PC-3 (cell line): ENCODE results near the gene FOXJ3. TPM values are rescaled to one million over a fixed set of nuclear protein-coding genes. Genes with fewer than 3 reads are reported as not detected.

Experiments used
- ATAC-seq: fragments of 200-7000 bp; cut with Tn5 transposase; 2 replicates; pipeline ENCODE4 v1.9.1; 2020; ENCODE audit warnings: mild to moderate bottlenecking, moderate library complexity
- BruUV-seq: library from RNA; stranded (reverse); fragments of 400-500 nt; replicated peaks from 2 replicates; lab custom pipeline; 2021; lab: Mats Ljungman, UMichigan
- CTCF ChIA-PET: fragments of 300-600 bp; sonication (Branson Sonifier 250); formaldehyde crosslinking; loops from one replicate; lab custom pipeline; 2022; ENCODE audit warnings: antibody characterized with exemption; lab: Charles Lee
- POLR2A ChIA-PET: fragments of 300-600 bp; sonication (Branson Sonifier 250); formaldehyde crosslinking; loops from one replicate; lab custom pipeline; 2022; ENCODE audit warnings: antibody characterized with exemption; ENCODE audit not compliant: unreplicated experiment; lab: Charles Lee
- DNase-seq: peaks from one replicate; pipeline ENCODE4 v3.0.0-alpha.2; 2015
- H2AFZ ChIP-seq: fragments of 300-600 bp; sonication (generic); 2 replicates; pipeline ENCODE4 v1.6.0; 2016; ENCODE audit warnings: antibody characterized with exemption, low read length
- H3F3A ChIP-seq: fragments of 300-600 bp; sonication (generic); one replicate; pipeline ENCODE4 v1.6.0; 2017; ENCODE audit warnings: antibody characterized with exemption, low read length, control low read depth, mild to moderate bottlenecking; ENCODE audit not compliant: unreplicated experiment
- H3K27ac ChIP-seq: fragments of 300-600 bp; sonication (generic); 2 replicates; pipeline ENCODE4 v1.5.1; 2016; ENCODE audit warnings: mild to moderate bottlenecking, low read length
- H3K27me3 ChIP-seq: fragments of 300-600 bp; sonication (generic); 2 replicates; pipeline ENCODE4 v1.6.1; 2016; ENCODE audit warnings: low read length, mixed read lengths
- H3K36me3 ChIP-seq: fragments of 300-600 bp; sonication (generic); 2 replicates; pipeline ENCODE4 v1.6.1; 2016; ENCODE audit warnings: low read depth, mixed run types, low read length, mixed read lengths
- H3K4me1 ChIP-seq: fragments of 300-600 bp; sonication (generic); 2 replicates; pipeline ENCODE4 v1.5.1; 2016; ENCODE audit warnings: low read length; ENCODE audit not compliant: insufficient read depth
- H3K4me2 ChIP-seq: fragments of 300-600 bp; sonication (generic); 2 replicates; pipeline ENCODE4 v1.6.0; 2016; ENCODE audit warnings: low read length
- H3K4me3 ChIP-seq: fragments of 300-600 bp; sonication (generic); 2 replicates; pipeline ENCODE4 v1.5.1; 2016; ENCODE audit warnings: mild to moderate bottlenecking, low read length, mixed read lengths
- H3K79me2 ChIP-seq: fragments of 300-600 bp; sonication (generic); 2 replicates; pipeline ENCODE4 v1.6.1; 2017; ENCODE audit warnings: low read length, mixed read lengths
- H3K9ac ChIP-seq: fragments of 300-600 bp; sonication (generic); 2 replicates; pipeline ENCODE4 v1.6.0; 2016; ENCODE audit warnings: mild to moderate bottlenecking, low read length
- H3K9me2 ChIP-seq: fragments of 300-600 bp; sonication (generic); replicated peaks from 2 replicates; pipeline ENCODE4 v1.6.1; 2016; ENCODE audit warnings: mixed run types, low read length, mixed read lengths
- H3K9me3 ChIP-seq: fragments of 300-600 bp; sonication (generic); 2 replicates; pipeline ENCODE4 v1.6.1; 2016; ENCODE audit warnings: low read length, mixed read lengths
- H4K20me1 ChIP-seq: fragments of 300-600 bp; sonication (generic); 2 replicates; pipeline ENCODE4 v1.6.1; 2016; ENCODE audit warnings: low read length, mixed read lengths
- CTCF ChIP-seq: fragments of 300-600 bp; sonication (generic); conservative IDR thresholded peaks from 2 replicates; pipeline ENCODE4 v1.5.1; 2017; ENCODE audit warnings: antibody characterized with exemption, low read depth, mild to moderate bottlenecking, low read length
- EZH2 ChIP-seq: fragments of 300-600 bp; sonication (generic); IDR thresholded peaks from one replicate; pipeline ENCODE4 v1.6.1; 2017; ENCODE audit warnings: antibody characterized with exemption, mild to moderate bottlenecking, low read length; ENCODE audit not compliant: unreplicated experiment
- EZH2phosphoT487 ChIP-seq: fragments of 300-600 bp; sonication (generic); IDR thresholded peaks from 2 replicates; pipeline ENCODE4 v1.6.1; 2018; ENCODE audit warnings: mild to moderate bottlenecking, antibody characterized with exemption, low read length, borderline replicate concordance
- intact Hi-C: fragments of 100-400 bp; cut with micrococcal nuclease; formaldehyde crosslinking; loops from 2 replicates; pipeline ENCODE4 v1.9.0; 2023
- total RNA-seq: library from RNA; depleted of rRNA; stranded (reverse); fragments of >200 nt; gene quantifications from 2 replicates; pipeline ENCODE4 v1.2.3, GENCODE V29; 2014

The FOXJ3 gene
- total RNA-seq, 1 experiment from 2014 or later: 23.4 TPM

- Histone ChIP-seq H3K27me3 (no peaks in the 10 kb centered on the region), H3K9me2 (no peaks in the 10 kb centered on the region), H3K79me2 (peaks cover 7% of the 10 kb centered on the region; the same call in 1 of the 2 replicates), H3K27ac (peak overlapping the region; percentile 80), H3K4me3 (peak overlapping the region; percentile 18; the same call in 1 of the 2 replicates), H3F3A (peaks cover 5% of the 10 kb centered on the region), H4K20me1 (no peaks in the 10 kb centered on the region), H3K9me3 (no peaks in the 10 kb centered on the region), H3K4me2 (peak overlapping the region; percentile 78), H3K36me3 (no peaks in the 10 kb centered on the region), H3K4me1 (peaks cover 26% of the 10 kb centered on the region), H3K9ac (peak overlapping the region; percentile 27), H2AFZ (peak overlapping the region; percentile 7)
- CTCF ChIA-PET: no interaction called here
- no peak for DNase-seq
- no TSS peak for BruUV-seq
- intact Hi-C loops: loop anchor here (2.0 to 10.0 kb wide), 6 partner anchors 51 to 341 kb away; partner anchors contain the start of genes CCDC30, PPIH and YBX1
- no peak for TF ChIP-seq CTCF
- no peak for TF ChIP-seq EZH2
- TF ChIP-seq EZH2phosphoT487: no peak
- peak; percentile 11 for ATAC-seq
- POLR2A ChIA-PET: no interaction called here
Observed at GRCh38 chr1:42340901-42341300, 5.9 kb upstream of the FOXJ3 start.

- Histone ChIP-seq H3F3A (peaks cover 5% of the 10 kb centered on the region), H3K4me1 (peaks cover 26% of the 10 kb centered on the region), H3K9ac (peak overlapping the region; percentile 27; the same call in 1 of the 2 replicates), H3K27ac (peak overlapping the region; percentile 80), H3K9me2 (no peaks in the 10 kb centered on the region), H3K36me3 (no peaks in the 10 kb centered on the region), H3K9me3 (no peaks in the 10 kb centered on the region), H2AFZ (no peak overlapping the region; the same call in 1 of the 2 replicates), H4K20me1 (no peaks in the 10 kb centered on the region), H3K79me2 (peaks cover 13% of the 10 kb centered on the region; the same call in 1 of the 2 replicates), H3K27me3 (no peaks in the 10 kb centered on the region), H3K4me2 (peak overlapping the region; percentile 78), H3K4me3 (peak overlapping the region; percentile 18; the same call in 1 of the 2 replicates)
- intact Hi-C loops: loop anchor here (2.0 to 10.0 kb wide), 6 partner anchors 52 to 342 kb away; partner anchors contain the start of genes CCDC30, PPIH and YBX1
- BruUV-seq: no TSS peak
- DNase-seq: peak; percentile 93
- ChIA-PET CTCF (interaction anchor here (0.6 kb wide), 1 partner anchor 163 kb away, joined by 3 read pairs; no protein-coding TSS in a partner anchor), POLR2A (interaction anchor here (0.7 kb wide), 1 partner anchor 53 kb away, joined by 5 read pairs; no protein-coding TSS in a partner anchor)
- no peak for TF ChIP-seq EZH2phosphoT487
- TF ChIP-seq EZH2: no peak
- no peak for TF ChIP-seq CTCF
- ATAC-seq: peak; percentile 79
Observed at GRCh38 chr1:42340093-42340492, 5.1 kb upstream of the FOXJ3 start.

- Histone ChIP-seq H3K9ac (no peak overlapping the region), H3K4me1 (peaks cover 35% of the 10 kb centered on the region), H3K9me2 (no peaks in the 10 kb centered on the region), H4K20me1 (peaks cover 22% of the 10 kb centered on the region), H3F3A (peaks cover 5% of the 10 kb centered on the region), H3K9me3 (no peaks in the 10 kb centered on the region), H3K27ac (no peak overlapping the region), H3K27me3 (no peaks in the 10 kb centered on the region), H3K4me2 (no peak overlapping the region; the same call in 1 of the 2 replicates), H3K4me3 (no peak overlapping the region), H3K79me2 (peaks cover 43% of the 10 kb centered on the region), H2AFZ (no peak overlapping the region), H3K36me3 (no peaks in the 10 kb centered on the region)
- DNase-seq (no peak), ATAC-seq (no peak)
- CTCF ChIA-PET: no interaction called here
- intact Hi-C loops: loop anchor here (5.0 to 10.0 kb wide), 3 partner anchors 190 to 492 kb away; partner anchors contain the start of genes C1orf50 and P3H1
- no TSS peak for BruUV-seq
- TF ChIP-seq CTCF (no peak), EZH2 (no peak)
- POLR2A ChIA-PET: interaction anchor here (0.6 kb wide), 1 partner anchor 954 kb away, joined by 3 read pairs; no protein-coding TSS in a partner anchor
Observed at GRCh38 chr1:42336978-42337377, 1.9 kb upstream of the FOXJ3 start.
